Measurements from ENCODE around the gene PTPN3.
"Not testable (repeated sequence)": the region's sequence is repeated elsewhere in the genome, so short reads cannot be mapped to it uniquely, and the experiment has no call there.

DNA sequence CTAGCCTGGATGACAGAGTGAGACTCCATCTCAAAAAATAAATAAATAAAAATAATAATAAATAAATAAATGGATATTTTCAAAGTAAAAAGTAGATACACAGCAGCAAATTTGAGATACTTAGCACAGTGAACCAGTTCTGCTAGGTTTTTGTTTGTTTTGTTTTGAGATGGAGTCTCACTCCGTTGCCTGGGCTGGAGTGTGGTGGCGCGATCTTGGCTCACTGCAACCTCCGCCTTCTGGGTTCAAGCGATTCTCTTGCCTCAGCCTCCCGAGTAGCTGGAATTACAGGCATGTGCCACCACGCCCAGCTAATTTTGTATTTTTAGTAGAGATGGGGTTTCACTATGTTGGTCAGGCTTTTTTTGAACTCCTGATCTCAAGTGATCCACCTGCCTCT lies 157.1 kb downstream of the PTPN3 start:
- TF ChIP-seq YY1 (IDR thresholded peaks at IDR 0.05; ENCODE audit: insufficient read depth, insufficient read length); SUZ12 (IDR thresholded peaks at IDR 0.05; ENCODE audit: extremely low read depth, insufficient read depth, insufficient read length): not testable (repeated sequence)
